ENCODE results near the gene TMEM150B.

Gene TMEM150B

DNA sequence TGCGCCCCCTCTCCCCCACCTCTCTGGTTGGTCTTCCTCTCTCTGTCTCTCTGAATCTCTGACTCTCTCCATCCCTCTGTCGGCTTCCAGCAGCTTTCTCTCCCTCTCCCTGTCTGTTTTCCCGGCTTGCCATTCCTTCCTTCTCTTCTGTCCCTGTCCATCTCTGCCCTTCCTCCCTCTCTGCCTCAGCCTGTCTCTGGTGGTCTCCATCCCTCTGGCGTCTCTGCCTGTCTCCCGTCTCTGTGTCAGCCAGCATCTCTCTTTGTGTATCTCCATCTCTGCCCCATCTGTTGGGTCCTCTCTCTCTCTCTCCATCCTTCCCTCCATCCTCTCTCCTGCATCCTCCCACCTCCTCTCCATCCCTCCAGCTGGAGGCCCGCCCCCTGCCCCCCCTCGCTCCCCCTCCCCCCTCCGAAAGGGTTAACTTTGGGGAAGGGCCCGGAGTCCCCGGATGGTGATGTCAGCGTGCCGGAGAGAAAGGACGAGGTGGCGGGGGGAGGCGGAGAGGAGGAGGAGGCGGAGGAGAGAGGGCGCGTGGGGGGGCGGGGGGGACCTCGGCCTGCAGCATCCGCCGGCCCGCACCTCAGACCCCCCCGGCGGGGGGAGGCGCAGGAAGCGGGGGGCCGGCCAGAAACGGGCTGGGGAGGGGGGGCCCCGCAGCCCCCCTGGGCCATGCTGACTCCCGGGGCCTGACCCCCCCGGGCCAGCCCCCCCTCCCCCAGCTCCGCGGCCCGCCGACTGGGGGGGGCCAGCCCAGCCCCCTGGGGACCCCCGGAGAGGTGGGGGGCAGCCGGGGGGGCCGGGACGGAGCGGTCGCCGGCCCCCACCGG lies 41.4 kb downstream of the TMEM150B start, which contains the start of gene BRSK1:
BRSK1 (plus strand) TSS at position 450 of the 830 bp plus-strand sequence. CDS start 446 bp downstream, outside the sequence.
- TF ChIP-seq, protein P1, sequence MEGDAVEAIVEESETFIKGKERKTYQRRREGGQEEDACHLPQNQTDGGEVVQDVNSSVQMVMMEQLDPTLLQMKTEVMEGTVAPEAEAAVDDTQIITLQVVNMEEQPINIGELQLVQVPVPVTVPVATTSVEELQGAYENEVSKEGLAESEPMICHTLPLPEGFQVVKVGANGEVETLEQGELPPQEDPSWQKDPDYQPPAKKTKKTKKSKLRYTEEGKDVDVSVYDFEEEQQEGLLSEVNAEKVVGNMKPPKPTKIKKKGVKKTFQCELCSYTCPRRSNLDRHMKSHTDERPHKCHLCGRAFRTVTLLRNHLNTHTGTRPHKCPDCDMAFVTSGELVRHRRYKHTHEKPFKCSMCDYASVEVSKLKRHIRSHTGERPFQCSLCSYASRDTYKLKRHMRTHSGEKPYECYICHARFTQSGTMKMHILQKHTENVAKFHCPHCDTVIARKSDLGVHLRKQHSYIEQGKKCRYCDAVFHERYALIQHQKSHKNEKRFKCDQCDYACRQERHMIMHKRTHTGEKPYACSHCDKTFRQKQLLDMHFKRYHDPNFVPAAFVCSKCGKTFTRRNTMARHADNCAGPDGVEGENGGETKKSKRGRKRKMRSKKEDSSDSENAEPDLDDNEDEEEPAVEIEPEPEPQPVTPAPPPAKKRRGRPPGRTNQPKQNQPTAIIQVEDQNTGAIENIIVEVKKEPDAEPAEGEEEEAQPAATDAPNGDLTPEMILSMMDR (IDR thresholded peaks at IDR 0.05; ENCODE audit: insufficient read depth, low read depth, low read length, missing control alignments): no peak
- H3K4me3 ChIP-seq (ENCODE audit: low read depth, low read length): no peak within 1 kb of the TSS
- DNase-seq (ENCODE audit: low read depth): no peak

DNA sequence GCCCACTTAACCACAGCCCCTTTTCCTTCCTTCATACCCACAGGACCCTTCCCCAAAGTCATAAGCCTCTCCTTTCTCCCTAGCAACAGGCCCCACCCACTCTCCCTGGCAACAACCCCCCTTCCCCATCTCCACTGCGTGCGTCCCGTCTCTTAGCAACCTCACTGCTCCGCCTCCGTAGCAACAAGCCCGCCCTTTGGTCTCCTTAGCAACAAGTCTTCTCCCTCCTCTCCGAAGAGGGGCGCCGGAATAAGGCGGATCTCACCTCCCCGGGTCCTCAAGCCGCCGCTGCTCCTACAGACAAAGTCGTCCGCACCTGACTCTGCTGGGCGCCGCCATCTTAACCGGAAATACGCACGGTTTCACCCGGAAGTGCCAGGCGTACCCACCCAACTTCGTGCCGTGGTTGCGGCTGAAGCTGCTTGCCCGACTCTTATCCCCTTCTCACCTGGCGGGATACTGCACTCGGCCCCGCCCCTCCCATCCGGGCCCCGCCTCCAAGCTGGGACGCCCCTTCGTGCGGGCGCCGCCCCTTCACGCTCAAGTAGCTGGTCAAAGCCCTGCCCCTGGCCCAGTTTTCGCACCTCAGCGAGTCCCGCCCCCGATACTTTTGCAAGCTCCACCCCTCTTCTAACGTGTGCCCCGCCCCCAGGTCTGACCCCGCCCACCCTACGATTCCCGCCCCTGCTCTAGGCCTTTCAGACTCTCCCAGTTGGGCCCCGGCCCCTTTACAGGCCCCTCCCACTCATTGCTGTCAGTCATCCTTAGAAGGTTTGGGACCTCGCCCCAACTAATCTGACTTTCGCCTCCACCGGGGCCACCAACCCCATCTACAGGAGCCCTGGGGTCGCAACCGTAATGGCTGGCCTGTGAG lies 45.1 kb downstream of the TMEM150B start, which contains the start of gene HSPBP1:
HSPBP1 (minus strand) TSS at position 341 of the 874 bp plus-strand sequence. CDS start 502 bp downstream, outside the sequence.
- peak; percentile 98 for DNase-seq (ENCODE audit: low read depth)
- peak within 1 kb of the TSS; percentile 76 for H3K4me3 ChIP-seq (ENCODE audit: low read depth, low read length)
- TF ChIP-seq, protein P1 (IDR thresholded peaks at IDR 0.05; ENCODE audit: insufficient read depth, low read depth, low read length, missing control alignments): no peak

DNA sequence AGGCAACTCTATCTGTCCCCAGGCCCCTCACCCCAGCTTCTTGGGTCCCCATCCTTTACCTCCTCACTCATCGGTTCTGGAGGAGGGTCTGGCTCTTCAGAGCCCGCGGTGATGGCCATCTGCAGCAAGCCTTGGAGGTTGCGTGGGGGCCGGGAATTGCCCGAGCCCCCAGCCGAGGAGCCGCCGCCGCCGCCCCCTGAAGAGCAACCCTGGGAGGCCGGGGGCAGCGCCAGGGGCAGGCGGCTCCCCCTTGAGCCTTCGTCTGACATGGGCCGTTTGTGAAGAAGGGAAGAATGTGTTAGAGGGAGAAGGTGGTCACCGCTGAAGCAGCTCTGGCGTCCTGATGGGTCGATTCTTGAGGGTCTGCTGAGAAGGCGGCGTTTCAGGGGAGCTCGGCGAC lies 45.8 kb downstream of the TMEM150B start:
- DNase-seq (ENCODE audit: low read depth): no peak
- peak overlapping the region; percentile 76 for H3K4me3 ChIP-seq (ENCODE audit: low read depth, low read length)
- TF ChIP-seq, protein P1 (IDR thresholded peaks at IDR 0.05; ENCODE audit: insufficient read depth, low read depth, low read length, missing control alignments): no peak

DNA sequence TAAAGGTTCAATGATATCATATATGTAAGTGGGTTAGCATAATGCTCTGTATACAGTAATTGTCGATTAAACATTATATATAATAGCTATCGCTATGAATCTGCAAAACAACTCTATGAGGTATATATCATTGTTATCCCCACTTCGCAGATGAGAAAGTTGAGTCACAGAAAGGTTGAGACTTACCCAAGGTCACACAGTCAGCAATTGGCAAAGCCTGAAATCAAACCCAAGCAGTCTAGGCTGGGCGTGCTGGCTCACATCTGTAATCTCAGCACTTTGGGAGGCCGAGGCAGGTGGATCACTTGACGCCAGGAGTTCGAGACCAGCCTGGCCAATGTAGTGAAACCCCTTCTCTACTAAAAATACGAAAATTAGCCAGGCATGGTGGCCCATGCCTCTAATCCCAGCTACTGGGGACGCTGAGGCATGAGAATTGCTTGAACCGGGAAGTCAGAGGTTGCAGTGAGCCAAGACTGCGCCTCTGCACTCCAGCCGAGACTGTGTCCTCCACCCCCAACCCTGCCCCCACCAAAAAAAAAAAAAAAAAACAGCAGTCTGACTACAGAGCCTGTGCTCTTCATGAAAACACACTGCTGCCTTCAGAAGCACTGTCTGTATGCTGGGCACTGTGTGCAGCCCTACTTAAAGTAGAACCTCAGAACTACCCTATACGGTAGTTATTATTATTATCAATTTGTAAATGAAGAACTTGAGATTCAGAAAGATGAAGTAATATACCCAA lies 46.6 kb downstream of the TMEM150B start:
- H3K4me3 ChIP-seq (ENCODE audit: low read depth, low read length): no peak overlapping the region
- TF ChIP-seq, protein P1 (IDR thresholded peaks at IDR 0.05; ENCODE audit: insufficient read depth, low read depth, low read length, missing control alignments): no peak
- DNase-seq (ENCODE audit: low read depth): no peak

DNA sequence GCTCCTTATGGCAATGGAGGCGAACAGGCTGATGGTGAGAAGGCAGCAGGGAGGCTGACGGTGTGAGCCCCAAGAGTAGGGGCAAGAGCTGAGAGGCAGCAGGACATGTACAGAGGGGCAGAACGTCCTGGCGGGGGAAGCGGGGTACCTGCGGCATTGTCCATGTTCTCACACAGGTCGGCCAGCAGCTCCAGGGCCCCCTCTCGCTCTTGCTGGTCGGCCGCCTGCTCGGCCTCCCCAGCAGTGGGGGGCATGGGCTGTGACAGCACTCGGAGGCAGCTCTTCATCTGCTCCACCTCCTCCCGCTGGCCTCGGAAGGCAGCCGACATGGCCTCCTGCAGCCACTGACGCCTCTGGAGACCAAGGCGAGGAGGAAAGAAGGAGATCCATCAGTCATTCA lies 47.6 kb downstream of the TMEM150B start:
- no peak overlapping the region for H3K4me3 ChIP-seq (ENCODE audit: low read depth, low read length)

More for the DNA sequence above, 47.6 kb downstream of the TMEM150B start:
- no peak for DNase-seq (ENCODE audit: low read depth)
- TF ChIP-seq, protein P1 (IDR thresholded peaks at IDR 0.05; ENCODE audit: insufficient read depth, low read depth, low read length, missing control alignments): no peak

Data from GM12865 (cell line).